Limb (tissue), 2 donors: ENCODE results near the gene CA4.

ENCODE experiments used
- DNase-seq, 2 donors: peaks; one replicate each; pipeline ENCODE4 v3.0.0-alpha.2; 2016; ENCODE audit errors: extremely low spot score in 2 of 2

CA4 gene

GRCh38 chr17:60155427-60155814 lies 5.6 kb downstream of the CA4 start:
- DNase-seq, result peak in 1 of 2 donors; percentile 26

DNA sequence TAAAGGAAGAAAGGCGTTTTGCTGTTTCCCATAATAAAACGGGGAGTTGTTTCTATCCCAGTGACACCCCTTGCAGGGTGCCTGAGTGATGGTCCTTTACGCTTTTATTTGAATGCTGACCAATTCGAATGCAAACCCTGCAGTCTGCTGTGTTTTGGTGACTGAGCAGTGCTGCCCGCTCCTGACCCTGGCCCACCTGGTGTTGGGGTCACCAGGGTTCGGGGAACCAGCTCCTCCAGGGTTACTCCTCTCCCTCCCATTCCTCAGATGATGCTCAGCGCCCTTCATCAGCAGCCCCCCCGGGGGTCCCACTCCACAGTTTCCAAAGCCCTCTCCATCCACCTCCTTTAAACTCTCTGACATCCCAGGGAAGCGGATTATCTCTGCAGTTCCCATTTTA lies 6.0 kb downstream of the CA4 start:
- peak in 1 of 2 donors; percentile 17 for DNase-seq

DNA sequence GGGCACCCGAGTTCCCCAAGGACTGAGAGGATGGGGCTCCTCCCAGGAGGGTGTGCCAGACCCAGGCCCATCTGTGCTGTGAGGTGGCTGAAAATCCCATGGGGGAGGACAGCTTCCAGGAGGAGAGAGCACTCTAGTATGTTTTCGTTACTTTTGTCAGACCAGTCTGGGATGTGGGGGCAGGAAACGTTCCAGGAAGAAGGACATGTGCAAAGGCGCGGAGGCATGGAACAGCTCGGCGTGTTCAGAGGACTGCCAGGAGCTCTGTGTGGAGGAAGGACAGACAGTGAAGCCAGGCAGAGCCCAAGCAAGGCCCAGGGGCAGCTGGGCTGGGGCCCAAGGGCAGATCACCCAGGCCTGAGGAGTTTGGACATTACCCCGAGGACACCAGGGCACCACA lies 7.0 kb downstream of the CA4 start:
- peak in 1 of 2 donors; percentile 19 for DNase-seq

DNA sequence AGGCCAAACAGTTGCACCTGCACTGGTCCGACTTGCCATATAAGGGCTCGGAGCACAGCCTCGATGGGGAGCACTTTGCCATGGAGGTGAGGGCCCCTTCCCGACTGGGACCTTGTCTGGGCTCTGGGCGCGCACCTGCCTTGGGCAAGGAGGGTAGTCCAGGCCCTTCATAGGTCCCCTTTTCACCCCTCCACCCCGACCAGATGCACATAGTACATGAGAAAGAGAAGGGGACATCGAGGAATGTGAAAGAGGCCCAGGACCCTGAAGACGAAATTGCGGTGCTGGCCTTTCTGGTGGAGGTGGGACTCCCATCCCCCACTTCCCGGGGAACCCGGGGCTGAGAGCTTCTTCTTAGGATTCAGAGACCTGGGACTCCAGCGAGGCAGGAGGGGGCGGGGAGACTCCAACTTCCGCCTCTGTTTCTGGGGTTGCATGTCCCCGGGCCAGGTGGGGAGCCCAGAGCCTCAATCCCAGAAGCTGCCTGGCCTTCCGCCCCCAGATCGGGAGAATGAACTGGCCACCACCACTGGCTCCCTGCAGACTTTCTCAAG lies 7.8 kb downstream of the CA4 start:
- peak in 1 of 2 donors; percentile 23 for DNase-seq

- peak in 1 of 2 donors; percentile 21 for DNase-seq
Observed at GRCh38 chr17:60158751-60159478, 9.1 kb downstream of the CA4 start.

DNA sequence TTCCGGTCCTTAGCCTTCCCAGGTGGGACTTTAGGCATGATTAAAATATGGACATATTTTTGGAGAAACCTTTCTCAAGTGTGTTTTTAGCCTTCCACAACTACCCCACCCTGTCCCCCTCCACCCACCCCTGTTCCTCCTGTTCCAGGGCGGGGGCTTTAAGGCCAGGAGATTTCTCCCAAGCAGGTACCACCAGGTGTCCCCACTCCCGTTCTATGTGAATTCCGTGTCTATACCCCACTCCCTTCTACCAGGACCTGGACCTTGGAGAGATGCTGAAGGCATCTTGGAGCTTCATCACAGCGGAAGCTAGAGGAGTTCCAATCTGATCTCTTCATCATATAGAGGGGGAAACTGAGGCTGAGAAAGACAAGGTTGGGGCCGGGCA lies 9.7 kb downstream of the CA4 start:
- DNase-seq, result no peak

DNA sequence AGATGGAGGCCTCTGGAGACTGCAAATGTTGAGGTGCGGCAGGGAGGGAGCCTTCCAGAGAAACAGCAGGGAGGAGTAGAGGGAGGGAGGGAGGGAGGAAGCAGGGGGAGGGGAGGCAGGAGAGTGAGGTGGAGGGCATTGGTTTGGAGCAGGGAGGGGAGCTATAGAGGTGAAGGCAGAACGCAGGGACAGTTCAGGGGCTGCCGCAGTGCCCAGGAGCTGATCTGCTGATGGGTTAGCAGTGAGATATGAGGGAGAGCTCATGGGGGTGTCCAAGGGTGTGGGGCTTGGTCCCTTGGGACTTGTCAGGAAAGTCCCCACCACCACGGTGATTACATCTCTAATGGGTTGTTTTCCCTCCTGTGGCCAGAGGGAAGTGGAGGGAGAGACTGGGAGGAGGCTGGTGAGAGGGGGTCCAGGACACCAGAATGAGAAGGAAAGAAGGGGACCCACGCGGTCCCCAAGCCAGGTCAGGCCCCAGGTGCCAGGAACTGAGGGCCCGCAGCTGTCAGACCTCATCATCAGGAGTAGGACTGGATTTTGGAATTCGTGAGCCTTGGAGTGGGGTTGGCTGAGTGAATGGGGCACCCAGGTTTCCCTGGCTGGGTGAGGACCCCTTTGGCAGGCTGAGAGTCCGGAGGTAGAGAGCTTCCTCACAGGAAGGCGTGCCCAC lies 11.2 kb downstream of the CA4 start:
- peak in 1 of 2 donors; percentile 24 for DNase-seq

- DNase-seq, result no peak
Observed at GRCh38 chr17:60161598-60162330, 12.0 kb downstream of the CA4 start.

- no peak for DNase-seq
Observed at GRCh38 chr17:60163108-60163784, 13.5 kb downstream of the CA4 start.

GRCh38 chr17:60164164-60164563 lies 14.4 kb downstream of the CA4 start:
- no peak for DNase-seq

- no peak for DNase-seq
Observed at GRCh38 chr17:60164697-60165096, 14.9 kb downstream of the CA4 start.

GRCh38 chr17:60165223-60165622 lies 15.4 kb downstream of the CA4 start:
- DNase-seq, result no peak

- no peak for DNase-seq
Observed at GRCh38 chr17:60165971-60166370, 16.2 kb downstream of the CA4 start.

DNA sequence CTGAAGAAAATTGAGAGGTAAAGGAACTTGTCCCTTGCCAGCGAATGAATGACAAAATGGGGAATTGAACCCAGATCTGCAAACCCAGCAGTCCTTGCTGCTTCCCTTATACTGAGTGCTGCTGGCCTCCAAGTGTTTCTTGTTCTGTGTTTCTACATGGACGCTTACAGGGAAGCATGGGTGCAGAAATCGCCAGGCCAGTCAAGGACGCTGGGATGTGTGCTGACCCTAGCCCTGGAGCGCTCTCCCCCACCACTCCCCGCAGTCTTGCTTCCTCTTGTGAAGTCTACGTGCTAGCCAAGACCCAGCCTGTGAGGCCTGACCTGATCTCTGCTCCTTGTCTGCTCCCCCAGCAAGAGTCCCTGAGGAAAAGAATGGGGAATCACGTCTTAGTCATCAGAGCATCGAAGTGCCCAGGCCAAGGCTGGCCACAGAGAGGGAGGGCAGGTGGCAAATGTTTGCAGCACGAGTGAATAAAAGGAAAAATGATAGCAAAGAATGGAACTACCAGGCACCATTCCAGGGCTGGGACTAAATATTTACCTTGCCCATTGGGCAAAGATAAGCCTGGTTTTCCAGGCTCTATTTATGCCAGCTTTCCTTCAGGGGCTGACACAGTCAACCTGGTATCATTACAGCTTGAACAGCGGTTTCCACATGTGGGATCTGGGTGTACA lies 17.4 kb downstream of the CA4 start:
- peak in 1 of 2 donors; percentile 11 for DNase-seq

DNA sequence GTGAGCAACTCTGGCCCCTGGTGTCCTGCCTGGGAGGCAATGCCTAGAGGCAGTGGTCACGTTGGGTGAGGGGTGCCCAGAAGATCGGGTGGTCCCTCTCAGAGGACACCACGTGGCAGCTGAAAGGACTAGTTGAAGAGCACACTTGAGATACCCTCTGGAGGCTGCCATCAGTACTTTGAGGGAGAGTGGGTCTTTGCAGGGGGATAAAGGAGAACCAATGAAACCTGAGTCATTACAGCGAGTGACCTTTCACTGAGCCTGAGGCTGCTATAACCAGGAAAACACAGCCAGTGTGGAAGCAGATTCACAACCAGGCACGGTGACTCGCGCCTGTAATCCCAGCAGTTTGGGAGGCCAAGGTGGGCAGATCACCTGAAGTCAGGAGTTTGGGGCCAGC lies 18.9 kb downstream of the CA4 start:
- DNase-seq, result no peak

- DNase-seq, result peak in 1 of 2 donors; percentile 18
Observed at GRCh38 chr17:60169921-60170817, 20.4 kb downstream of the CA4 start.

- peak in 1 of 2 donors; percentile 12 for DNase-seq
Observed at GRCh38 chr17:60170835-60171752, 21.3 kb downstream of the CA4 start.

GRCh38 chr17:60171753-60172079 lies 21.9 kb downstream of the CA4 start:
- no peak for DNase-seq

- DNase-seq, result no peak
Observed at GRCh38 chr17:60173304-60173819, 23.6 kb downstream of the CA4 start.
